Measurements from ENCODE around the gene TSPYL4. TPM values are rescaled to one million over a fixed set of nuclear protein-coding genes. Genes with fewer than 3 reads are reported as not detected.

TSPYL4 gene
- total RNA-seq, 1 donor from 2014 or later, result 8.5 TPM

DNA sequence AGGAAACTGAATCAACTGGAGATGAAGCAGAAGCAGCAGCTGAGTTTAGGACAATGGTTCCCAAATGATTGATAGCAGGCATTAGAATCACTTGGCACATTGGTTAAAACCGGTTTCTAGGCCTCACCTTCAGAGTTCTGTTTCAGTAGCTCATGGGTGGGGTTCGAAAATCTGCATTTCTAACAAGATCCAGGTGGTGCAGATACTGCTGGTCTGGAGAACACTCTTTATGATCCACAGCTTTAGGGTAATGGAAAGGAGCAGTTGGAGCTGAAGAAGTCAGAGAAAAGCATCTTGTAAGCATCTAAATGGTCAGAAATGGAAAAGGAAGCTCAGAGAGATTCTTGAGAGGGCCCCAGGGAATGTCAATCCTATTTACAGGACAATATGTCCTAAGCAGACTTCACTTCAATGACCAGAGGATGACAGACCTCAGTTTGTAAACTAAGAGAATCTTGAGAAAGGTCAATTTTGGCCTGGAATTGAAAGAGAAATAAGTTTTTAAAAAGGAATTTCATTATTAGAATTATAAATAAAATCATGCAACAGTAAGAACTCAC lies 17.4 kb upstream of the TSPYL4 start:
- no peak for DNase-seq (ENCODE audit: low spot score)

DNA sequence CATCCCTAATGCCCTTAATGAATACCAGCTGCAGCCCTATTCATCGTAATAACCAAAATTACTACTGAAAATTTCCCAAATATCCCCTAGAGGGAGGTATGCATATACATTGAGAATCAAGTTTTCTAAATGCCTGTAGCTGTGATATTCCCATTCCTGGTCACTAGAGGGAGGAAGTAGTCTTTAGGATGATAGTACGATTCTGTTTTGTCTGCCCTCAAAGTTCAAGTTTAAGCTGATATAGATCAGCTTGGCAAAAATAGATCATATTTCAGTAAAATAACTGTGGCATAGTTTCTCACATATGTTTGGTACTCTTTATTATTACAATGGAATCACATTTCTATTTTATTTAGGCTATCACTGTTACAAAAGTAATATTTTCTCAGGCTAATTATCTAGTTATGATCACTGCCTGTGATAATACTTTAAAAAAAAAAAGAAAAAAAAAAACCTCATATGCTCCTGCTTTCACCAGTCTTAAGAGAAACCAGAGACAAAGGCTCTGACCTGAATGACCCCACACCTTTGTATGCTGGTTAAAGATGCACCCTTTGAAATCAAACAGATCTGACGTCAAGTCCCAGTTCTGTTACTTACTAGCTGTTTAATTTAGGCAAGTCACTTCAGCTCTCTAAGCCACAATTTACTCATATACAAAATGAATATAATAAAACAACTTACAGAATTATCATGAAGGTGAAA lies 14.9 kb upstream of the TSPYL4 start:
- DNase-seq (ENCODE audit: low spot score), result no peak

DNA sequence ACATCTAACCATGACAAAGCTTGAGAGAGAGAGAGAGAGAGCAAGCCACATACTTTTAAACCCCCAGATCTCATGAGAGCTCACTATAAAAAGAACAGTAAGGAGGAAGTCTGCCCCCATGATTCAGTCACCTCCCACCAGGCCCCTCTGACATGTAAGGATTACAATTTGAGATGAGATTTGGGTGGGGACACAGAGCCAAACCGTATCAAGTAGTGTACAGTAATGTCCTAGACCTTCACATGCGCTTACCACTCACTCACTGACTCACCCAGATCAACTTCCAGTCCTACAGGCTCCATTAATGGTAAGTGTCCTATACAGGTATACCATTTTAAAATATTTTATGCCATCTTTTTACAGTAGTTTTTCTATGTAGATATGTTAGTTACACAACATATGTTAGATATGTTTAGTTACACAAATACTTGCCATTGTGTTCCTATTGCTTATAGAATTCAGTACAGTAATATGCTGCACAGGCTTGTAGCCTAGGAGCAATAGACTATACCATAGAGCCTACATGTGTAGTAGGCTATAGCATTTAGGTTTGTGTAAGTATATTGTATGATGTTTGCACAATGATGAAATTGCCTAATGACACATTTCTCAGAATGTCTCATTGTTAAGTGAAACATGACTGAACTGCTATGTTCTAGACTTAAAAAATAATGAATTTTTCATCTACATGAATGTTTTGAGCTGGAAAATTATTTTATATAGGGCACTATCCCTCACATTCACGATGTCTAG lies 14.1 kb upstream of the TSPYL4 start:
- DNase-seq (ENCODE audit: low spot score), result no peak

DNA sequence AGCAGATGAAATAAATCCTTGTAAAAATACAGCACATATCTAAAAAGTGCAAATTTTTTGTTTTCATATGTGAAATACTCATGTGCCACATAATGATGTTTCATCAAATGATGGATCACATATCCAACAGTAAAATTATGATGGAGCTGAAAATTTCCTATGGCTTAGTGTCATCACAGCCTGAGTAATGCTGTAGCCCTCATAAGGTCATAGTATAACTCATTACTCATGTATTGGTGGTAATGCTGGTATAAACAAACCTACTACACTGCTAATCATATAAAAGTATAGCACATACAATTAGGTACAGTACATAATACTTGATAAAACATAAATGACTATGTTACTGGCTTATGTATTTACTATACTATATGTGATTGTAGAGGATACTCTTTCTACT lies 12.9 kb upstream of the TSPYL4 start:
- DNase-seq (ENCODE audit: low spot score), result no peak

DNA sequence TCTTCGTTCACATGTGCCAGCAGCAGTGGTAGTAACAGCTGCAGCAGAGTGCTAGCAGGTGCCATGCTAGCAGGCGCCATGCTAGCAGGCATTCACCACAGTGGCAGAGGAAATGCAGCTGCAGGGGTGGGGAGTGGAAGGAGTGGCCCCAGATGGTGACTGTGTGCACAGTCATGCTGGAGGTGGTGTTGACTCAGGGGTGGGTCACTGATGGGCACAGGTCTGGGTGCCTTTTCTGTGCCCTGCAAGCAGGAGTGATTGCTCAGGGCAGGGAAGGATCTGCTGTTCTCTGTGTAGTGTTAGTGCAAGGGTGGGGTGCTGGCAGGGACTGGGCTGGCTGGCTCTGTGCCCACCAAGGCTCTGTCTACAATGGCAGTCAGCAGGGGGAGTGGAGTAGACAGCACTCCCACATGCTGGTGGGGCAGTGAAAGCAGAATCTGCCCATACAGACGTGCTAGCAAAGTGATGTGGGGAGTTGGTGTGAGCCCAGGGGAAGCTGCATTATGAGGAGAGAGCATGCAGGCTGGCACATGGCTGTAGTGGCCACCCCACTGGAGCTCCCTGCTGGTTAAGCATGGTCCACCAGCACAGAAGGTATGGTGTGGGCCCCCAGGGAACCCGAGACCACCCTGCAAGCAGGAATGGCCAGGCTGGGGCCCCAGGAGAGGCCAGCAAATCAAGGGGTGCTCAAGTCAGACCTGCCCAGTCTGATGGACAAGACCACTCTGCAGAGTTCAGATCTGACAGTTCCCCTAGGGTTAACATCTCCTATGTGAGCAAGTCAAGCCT lies 11.4 kb upstream of the TSPYL4 start:
- no peak for DNase-seq (ENCODE audit: low spot score)

DNA sequence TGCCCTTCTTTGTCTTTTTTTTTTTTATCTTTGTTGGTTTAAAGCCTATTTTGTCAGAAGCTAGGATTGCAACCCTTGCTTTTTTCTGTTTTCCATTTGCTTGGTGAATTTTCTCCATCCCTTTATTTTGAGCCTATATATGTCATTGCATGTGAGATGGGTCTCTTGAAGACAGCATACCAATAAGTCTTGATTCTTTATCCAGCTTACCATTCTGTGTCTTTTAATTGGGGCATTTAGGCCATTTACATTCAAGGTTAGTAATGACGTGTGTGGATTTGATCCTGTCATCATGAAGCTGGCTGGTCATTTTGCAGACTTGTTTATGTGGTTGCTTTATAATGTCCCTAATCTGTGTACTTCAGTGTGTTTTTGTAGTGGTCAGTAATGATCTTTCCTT lies 9.5 kb upstream of the TSPYL4 start:
- DNase-seq (ENCODE audit: low spot score), result no peak

DNA sequence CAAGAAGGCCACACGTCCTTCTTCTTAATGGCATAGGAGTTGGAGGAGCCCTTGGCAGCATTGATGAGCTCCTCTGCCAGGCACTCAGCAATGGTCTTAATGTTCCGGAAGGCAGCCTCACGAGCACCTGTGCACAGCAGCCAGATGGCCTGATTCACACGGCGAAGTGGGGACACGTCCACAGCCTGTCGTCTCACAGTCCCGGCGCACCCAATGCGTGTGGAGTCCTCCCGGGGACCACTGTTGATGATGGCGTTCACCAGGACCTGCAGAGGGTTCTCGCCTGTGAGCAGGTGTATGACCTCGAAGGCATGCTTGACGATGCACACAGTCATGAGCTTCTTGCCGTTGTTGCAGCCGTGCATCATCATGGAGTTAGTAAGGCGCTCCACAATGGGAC lies 4.6 kb upstream of the TSPYL4 start:
- DNase-seq (ENCODE audit: low spot score), result no peak

DNA sequence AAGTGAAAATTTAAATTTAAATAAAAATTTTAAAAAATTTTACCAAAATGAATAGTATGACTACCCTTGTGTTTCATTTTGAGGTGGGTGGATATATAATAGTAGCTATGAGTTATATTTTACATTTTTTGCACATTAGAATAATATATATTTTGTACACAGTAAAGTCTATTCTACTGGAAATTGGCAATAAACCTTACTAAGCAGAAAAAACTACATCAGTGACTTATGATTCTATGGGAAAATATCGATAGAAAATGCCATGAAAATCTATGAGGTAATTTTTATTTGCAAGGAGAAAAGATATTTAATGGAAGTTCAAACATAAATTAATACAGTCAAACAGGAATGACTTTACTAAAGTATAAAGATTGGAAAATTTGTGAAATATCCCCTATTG lies 2.8 kb upstream of the TSPYL4 start:
- DNase-seq (ENCODE audit: low spot score), result no peak

DNA sequence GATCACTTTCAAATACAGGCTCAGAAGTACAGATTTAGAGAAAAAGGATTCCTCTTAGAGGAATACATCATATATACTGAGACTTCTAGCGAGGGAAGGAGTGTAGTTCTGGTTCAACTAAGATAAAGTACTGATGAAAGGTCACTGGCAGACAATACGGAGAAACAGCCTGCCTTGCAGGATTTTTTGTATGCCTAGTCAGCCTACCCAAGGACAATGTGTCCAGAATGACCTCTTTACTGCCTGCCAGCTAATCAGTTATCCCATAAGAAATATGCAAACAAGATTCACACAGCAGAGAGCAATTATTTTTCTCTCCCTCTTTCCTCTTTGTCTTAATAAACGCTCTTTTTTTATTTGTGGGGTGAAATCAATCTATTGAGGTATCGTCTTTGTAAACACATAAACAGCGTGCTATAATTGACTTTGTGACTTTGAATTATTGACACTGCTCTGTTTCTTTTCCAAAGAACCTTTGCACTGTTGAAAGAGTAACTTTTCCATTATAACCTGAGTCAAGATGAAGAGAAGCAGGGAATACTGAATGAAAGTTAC lies 1.4 kb upstream of the TSPYL4 start:
- no peak for DNase-seq (ENCODE audit: low spot score)

DNA sequence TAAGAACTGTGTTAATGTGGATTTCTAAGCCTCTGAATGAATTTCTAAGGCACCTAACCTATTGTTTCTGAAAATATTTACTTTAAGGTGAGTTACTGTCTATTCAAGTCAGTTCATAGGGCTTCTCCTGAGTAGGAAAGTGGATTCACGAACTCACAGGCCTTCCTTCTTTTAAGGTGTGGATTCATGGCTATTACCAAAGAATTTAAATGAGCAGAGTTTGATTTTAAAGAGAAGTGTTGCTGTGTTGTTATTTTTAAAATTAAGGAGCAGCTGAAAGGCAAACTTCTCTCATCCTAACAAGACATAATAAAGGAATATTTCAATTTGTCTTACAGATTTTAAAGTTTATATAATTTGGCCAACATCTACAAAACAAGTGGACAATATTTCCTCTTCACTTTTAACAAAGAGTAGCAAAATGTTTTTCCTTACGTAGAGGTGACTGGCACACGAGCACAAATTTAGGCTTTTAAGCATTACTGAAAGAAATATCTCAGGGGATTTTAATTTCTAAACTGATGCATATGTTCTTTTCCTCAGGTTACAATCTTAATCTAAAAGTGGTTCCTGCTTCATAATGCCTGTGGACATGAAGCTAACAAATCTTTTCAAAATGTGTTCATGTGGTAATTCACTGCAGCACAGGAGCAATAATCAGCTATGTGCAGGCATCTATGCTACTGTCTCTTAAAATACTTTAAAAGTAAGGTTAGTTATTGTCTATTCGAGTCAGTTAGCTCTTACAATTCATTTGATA lies 602 bp upstream of the TSPYL4 start:
- no peak for DNase-seq (ENCODE audit: low spot score)

DNA sequence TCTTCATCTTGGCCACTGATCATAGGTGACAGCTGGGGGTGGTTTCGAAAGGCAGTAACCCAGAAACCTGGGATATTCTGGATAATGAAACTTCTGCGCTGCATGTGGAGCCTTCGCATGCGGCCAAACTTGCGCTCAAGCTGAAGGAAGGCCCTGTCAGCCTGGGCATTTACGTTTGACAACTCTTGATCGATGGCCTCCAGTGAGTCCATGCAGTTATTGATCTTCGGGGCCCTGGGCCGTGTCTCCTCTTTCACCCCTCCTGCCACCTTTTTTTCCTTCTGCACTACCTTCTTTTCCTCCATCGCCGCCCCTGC lies 729 bp downstream of the TSPYL4 start:
- no peak for DNase-seq (ENCODE audit: low spot score)

DNA sequence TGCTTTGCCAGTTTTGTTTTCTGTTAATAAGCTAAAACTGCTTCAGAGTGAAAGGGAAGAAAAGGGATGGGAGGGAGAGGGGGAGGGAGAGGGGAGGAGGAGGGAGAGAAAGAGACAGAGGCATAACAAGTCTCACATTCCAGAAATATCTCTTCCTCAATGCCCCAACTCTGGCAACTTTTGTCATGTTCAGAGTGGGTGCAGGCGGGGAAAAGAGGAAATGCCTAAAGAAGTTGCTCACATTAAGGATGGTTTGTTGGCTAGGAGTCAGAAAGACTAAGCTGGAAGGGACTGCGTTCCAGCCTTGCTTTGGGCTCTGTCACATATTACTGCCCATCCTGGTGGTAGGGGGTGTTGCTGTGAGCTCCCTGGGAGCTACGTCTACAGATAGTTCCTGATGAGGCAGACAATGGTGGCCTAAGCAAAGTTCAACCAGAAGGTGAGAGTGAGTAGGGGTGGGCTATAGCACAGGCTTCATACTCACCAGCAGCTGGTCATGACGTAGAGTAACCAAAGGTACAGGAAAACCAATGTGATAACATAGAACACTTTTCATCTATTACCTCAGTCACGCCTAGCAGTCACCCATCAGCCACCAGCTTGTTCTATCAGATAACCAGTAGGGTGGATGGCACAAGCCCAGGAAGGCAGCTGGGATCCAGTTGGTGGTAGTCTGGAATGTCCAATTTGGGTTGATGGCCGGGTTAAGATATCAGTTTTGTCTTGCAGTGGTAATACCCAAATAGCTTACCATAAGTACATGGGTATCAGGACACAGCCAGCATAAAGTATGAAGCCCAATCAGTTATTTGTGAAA lies 2.1 kb downstream of the TSPYL4 start:
- DNase-seq (ENCODE audit: low spot score), result no peak

DNA sequence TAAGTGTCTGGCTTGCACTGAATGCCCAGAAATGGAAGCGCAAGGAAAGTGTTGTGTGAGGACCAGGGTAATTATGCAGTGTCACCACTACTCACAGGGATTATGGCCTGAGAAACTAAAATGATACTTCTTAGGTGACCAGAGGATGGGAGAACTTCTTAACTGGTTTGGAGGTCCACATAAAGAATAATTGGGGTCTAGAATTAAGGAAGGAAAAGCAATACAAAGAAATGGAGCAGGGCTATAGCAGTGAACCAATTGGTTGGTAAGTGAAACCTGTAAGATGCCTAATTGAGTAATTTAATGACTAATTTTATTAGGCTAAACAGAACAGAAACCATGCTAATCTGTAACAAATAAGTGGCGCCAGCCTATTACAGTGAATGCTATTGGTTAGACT lies 5.3 kb downstream of the TSPYL4 start:
- DNase-seq (ENCODE audit: low spot score), result no peak

DNA sequence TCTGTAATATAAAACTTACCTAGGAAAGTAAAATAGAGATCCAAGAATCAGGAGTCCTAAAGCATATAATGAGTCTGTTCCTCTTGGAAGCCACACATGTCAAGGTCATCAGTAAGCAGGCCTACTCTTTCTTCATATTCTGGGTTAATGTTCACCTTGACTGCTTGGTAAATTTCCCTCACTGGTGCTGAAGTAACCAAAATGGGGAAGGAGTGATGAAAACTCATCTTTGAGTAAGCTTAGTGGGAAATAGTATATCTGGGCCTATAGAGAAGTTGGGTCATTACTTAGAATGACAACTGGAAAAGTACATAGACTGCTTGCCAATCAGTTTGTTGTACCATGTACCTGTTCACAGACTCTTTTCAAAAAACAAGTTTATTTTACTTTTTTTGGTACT lies 6.6 kb downstream of the TSPYL4 start:
- no peak for DNase-seq (ENCODE audit: low spot score)

DNA sequence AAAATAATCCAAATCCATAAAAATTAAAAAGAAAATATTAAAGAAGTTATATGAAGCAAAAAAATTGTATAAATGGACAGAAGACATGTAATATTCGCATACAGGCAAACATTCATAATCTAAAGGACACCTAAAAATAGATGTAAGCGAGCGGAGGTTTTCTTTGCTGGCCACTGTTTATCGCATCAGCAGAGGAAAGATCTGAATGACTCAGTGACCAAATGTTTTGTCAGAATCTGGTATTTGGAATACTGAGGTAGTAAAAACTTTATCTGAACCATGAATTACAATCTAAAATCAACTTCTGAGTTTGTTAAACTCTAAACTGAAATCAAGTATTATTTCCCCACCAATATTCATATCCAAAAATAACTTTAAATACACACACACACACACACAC lies 7.8 kb downstream of the TSPYL4 start:
- no peak for DNase-seq (ENCODE audit: low spot score)

DNA sequence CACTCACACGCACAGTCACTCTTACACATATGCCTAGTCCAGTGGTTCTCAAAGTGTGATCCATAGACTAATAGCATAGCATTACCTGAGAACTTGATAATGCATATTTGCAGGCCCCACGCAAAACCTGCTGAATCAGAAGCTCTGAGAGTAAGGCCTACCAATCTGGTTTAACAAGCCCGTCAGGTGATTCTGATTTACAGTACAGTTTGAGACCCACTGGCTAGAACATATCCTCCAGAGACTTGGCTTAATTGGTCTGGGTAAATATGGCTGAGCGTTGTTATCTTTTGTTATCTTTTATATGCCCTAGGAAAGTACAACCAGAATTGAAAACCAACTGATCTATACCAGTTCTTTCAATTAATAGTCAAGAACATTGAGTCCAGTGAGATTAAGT lies 9.6 kb downstream of the TSPYL4 start:
- DNase-seq (ENCODE audit: low spot score), result no peak

DNA sequence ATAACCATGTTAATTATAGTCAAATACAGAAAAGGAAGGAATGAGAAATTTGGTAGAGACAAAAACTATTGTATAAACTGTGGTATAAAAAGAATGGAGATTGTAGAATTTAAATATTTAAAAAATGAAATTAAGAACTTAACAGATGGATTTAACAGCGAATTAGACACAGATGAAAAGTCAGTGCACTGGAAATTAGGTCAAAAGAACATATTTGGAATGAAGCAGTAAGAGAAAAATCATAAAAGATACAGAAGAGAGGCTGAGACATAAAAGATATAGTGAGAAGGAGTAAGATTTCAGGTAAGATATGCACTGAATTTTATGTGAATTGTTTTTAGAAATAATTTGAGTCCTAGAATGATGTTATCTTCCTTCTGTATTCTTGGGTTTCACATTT lies 14.0 kb downstream of the TSPYL4 start:
- DNase-seq (ENCODE audit: low spot score), result no peak

DNA sequence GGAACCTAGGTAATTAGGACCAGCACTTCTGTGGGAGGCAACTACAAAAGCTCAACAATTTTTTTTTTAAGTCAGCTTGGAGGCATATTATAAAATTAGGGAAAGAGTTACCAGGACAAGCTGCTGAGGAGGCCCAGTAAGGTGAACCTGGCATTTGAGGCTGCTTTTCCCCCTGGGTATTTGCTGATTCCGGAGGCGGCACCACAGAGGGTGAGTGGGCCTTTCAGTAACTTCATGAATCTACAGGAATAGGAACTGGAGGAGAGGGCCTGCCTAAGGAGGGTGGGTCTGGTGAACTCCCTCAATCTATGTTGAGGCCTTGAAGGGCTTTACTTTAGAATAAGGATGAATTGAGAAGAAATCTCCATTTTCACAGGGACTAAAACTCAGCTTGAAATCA lies 14.6 kb downstream of the TSPYL4 start:
- DNase-seq (ENCODE audit: low spot score), result no peak

DNA sequence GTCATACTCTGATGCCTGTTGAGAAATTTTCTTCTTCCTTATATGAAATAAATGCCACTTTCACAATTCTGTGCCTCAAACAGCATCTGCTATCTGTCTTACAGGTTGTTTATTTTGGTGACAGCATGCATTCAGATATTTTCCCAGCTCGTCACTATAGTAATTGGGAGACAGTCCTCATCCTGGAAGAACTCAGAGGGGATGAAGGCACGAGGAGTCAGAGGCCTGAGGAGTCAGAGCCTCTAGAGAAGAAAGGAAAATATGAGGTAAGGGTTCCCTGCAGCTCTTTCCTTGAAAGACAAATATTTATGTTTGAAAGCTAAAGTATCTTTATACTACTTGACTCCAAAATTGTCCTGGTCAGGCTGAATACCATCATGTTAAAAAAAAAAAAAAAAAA lies 15.8 kb downstream of the TSPYL4 start:
- no peak for DNase-seq (ENCODE audit: low spot score)

DNA sequence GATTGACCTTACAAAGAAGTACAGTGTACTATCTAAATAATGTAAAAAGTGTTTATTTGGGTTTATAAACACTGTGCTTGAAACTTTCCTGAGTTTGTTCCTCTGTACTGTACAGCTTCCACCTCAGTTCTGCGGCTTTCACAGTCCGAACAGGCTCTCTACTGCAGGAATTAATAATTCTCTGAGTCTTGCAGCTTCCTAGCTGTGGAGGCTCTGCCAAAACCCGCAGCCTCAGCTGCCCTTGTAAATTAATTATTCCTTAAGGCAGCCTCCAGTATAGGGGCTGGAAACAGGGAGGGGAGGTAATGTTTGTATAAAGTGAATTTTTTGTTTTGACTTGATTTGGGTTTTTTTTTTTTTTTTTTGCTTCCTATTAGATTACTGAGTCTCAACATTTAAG lies 19.2 kb downstream of the TSPYL4 start:
- no peak for DNase-seq (ENCODE audit: low spot score)

All from mesenteric fat pad (tissue), 1 donor.